Transverse colon (tissue), 4 donors: ENCODE results near the gene CEP95.

Experiments
- CTCF ChIP-seq, 5 experiments: fragments of 200-600 bp in 3 of 5; fragments of 450-650 bp in 2 of 5; sonication (generic) in 3 of 5; IDR thresholded peaks; 1 replicate in 2 of 5; 2 replicates in 3 of 5; pipeline ENCODE4 v1.5.1; 2016 to 2017; ENCODE audit warnings: antibody characterized with exemption in 5 of 5, inconsistent platforms in 3 of 5, mild to moderate bottlenecking in 2 of 5, moderate library complexity in 1 of 5
- POLR2A ChIP-seq: fragments of 450-650 bp; IDR thresholded peaks from one replicate; pipeline ENCODE4 v1.6.1; 2016; ENCODE audit warnings: antibody characterized with exemption, mild to moderate bottlenecking, moderate library complexity
- POLR2AphosphoS5 ChIP-seq, 3 donors: sonication (generic); formaldehyde crosslinking; IDR thresholded peaks; one replicate each; pipeline ENCODE4 v1.6.1; 2016; ENCODE audit warnings: antibody characterized with exemption in 3 of 3

GRCh38 chr17:64575431-64575830 is 68.7 kb downstream of the CEP95 start:
- TF ChIP-seq CTCF (IDR thresholded peaks at IDR 0.05) (no peak), POLR2A (no peak), POLR2AphosphoS5 (IDR thresholded peaks at IDR 0.05) (no peak)
